Prostate gland (tissue), 2 donors: ENCODE data around the gene SLIT1.

Experiments used
- CTCF ChIP-seq, 4 experiments: fragments of 200-600 bp in 2 of 4; fragments of 450-650 bp in 2 of 4; sonication (generic) in 2 of 4; IDR thresholded peaks; 1 replicate in 3 of 4; 2 replicates in 1 of 4; pipeline ENCODE4 v1.5.1; 2016 to 2019; ENCODE audit warnings: antibody characterized with exemption in 4 of 4, mild to moderate bottlenecking in 2 of 4, moderate library complexity in 2 of 4
- POLR2AphosphoS5 ChIP-seq: sonication (generic); formaldehyde crosslinking; IDR thresholded peaks from one replicate; pipeline ENCODE4 v1.6.1; 2017; ENCODE audit warnings: antibody characterized with exemption

GRCh38 chr10:97207756-97208346 lies 22.1 kb upstream of the SLIT1 start:
- no peak for TF ChIP-seq CTCF (IDR thresholded peaks at IDR 0.05)
- TF ChIP-seq POLR2AphosphoS5: no peak
